ENCODE results near the gene DYNC2H1. TPM values are rescaled to one million over a fixed set of nuclear protein-coding genes. Genes with fewer than 3 reads are reported as not detected.

Gene DYNC2H1
- total RNA-seq, 4 donors from 2014 or later: 24.0 to 46.0 (median 34.9) TPM

DNA sequence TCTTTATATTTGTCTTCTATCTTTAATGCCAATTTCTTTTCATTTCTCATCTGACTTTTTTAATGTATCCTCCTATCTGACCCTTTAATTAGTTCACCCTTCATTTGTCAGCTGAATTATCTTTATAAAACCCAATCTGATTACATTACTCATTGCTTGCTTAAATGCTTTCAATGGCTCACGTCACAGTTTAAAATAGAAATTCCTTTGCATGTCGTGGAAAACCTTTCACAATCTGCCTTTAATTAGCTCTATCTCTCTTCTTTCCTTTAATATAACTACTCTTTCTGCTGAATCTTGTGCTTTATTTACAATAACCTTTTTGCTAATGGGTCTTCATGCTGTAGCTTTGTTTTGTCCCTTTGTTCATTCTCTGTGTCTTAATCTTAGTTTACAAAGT, 125.7 kb downstream of the DYNC2H1 start:
- TF ChIP-seq, protein P1, sequence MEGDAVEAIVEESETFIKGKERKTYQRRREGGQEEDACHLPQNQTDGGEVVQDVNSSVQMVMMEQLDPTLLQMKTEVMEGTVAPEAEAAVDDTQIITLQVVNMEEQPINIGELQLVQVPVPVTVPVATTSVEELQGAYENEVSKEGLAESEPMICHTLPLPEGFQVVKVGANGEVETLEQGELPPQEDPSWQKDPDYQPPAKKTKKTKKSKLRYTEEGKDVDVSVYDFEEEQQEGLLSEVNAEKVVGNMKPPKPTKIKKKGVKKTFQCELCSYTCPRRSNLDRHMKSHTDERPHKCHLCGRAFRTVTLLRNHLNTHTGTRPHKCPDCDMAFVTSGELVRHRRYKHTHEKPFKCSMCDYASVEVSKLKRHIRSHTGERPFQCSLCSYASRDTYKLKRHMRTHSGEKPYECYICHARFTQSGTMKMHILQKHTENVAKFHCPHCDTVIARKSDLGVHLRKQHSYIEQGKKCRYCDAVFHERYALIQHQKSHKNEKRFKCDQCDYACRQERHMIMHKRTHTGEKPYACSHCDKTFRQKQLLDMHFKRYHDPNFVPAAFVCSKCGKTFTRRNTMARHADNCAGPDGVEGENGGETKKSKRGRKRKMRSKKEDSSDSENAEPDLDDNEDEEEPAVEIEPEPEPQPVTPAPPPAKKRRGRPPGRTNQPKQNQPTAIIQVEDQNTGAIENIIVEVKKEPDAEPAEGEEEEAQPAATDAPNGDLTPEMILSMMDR (IDR thresholded peaks at IDR 0.05; ENCODE audit: low read depth): no peak

DNA sequence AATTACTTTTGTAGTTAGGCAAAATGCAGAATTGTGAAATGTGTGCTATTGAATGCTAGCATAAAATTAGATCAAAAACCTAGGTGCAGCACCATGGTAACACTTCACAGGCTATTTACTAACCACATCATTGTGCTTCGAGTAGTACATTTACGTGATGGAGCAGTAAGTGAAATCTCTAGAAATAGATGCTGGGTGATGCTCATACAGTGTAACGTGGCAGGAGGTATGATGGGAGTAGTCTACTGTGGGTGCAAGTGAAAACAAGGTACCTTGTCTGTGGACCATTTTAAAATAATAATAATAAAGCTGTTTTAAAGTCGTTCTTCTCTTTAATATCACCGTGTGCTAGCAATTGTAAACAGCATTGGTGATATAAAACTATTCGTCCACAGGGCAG, 132.3 kb downstream of the DYNC2H1 start:
- TF ChIP-seq, protein P1 (IDR thresholded peaks at IDR 0.05; ENCODE audit: low read depth): no peak

GRCh38 chr11:103254123-103254522, 144.9 kb downstream of the DYNC2H1 start:
- TF ChIP-seq, protein P1 (IDR thresholded peaks at IDR 0.05; ENCODE audit: low read depth): no peak

DNA sequence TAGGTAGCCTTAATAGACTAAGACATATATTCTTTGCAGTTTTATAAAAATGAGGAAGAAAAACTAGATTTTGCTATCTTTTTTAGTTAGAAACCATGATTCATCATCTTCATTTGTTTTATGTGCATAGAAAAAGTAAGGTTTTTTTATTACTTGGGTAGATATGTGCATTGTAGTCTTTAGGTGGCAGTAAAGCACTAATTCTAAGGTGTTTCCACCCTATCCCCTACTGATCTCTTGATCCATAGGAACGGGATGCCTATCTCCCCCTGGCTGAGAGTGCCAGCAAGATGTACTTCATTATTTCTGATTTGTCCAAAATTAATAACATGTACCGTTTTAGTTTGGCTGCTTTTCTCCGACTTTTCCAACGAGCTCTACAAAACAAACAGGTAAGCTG, 148.1 kb downstream of the DYNC2H1 start:
- TF ChIP-seq, protein P1 (IDR thresholded peaks at IDR 0.05; ENCODE audit: low read depth): no peak

DNA sequence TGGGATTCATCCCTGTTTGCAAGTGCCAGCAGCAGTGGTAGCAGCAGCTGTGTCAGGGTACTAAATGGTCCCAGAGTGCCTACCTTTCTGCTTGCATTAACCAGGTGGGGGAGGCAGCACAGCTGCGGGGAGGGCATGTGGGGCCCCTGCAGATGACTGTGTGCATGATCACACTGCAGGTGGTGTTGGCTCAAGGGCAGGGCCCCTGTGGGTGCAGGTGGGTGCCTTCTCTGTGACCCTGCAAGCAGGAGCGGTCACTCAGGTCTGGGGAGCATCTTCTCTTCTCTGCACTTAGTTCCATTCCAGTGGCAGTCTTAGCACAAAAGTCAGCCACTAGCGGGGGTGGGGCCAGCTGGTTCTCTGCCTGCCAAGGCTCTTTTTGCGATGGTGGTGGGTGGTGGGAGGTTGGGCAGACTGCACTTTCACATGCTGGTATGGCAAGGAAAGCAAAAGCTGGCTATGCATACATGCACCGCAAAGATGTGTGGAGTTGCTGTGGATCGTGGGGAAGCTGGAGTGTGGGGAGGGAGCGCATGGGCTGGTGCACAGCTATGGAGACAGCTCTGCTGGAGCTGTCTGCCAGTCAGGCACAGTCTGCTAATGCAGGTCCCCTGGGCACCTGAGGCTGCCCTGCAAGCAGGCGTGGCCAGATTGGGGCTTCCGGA, 157.1 kb downstream of the DYNC2H1 start:
- TF ChIP-seq, protein P1 (IDR thresholded peaks at IDR 0.05; ENCODE audit: low read depth): no peak

- TF ChIP-seq, protein P1 (IDR thresholded peaks at IDR 0.05; ENCODE audit: low read depth): no peak
Observed at GRCh38 chr11:103272876-103273275, 163.7 kb downstream of the DYNC2H1 start.

- TF ChIP-seq, protein P1 (IDR thresholded peaks at IDR 0.05; ENCODE audit: low read depth): no peak
Observed at GRCh38 chr11:103274025-103274424, 164.8 kb downstream of the DYNC2H1 start.

All from subcutaneous adipose tissue (tissue), 4 donors.